GM21528 (cell line): ENCODE data around the gene DDOST.
"Not testable (repeated sequence)": the region's sequence is repeated elsewhere in the genome, so short reads cannot be mapped to it uniquely, and the experiment has no call there.

Experiments
- ATAC-seq: cut with Tn5 transposase; IDR thresholded peaks from one replicate; pipeline ENCODE4 v1.9.1; 2021; ENCODE audit warnings: mild to moderate bottlenecking, moderate library complexity; ENCODE audit not compliant: unreplicated experiment, low FRiP score

The DDOST gene

GRCh38 chr1:20693623-20694022 lies 32.5 kb upstream of the DDOST start:
- ATAC-seq, result no peak

- no peak for ATAC-seq
Observed at GRCh38 chr1:20691872-20692271, 30.7 kb upstream of the DDOST start.

GRCh38 chr1:20689645-20690056 lies 28.5 kb upstream of the DDOST start:
- no peak for ATAC-seq

- no peak for ATAC-seq
Observed at GRCh38 chr1:20686883-20687725, 25.9 kb upstream of the DDOST start.

GRCh38 chr1:20685741-20686140 lies 24.6 kb upstream of the DDOST start:
- no peak for ATAC-seq

- ATAC-seq, result no peak
Observed at GRCh38 chr1:20685099-20685662, 24.0 kb upstream of the DDOST start.

- ATAC-seq, result no peak
Observed at GRCh38 chr1:20684651-20685050, 23.5 kb upstream of the DDOST start.

GRCh38 chr1:20684050-20684620 lies 23.0 kb upstream of the DDOST start:
- ATAC-seq, result no peak

- no peak for ATAC-seq
Observed at GRCh38 chr1:20683614-20684013, 22.4 kb upstream of the DDOST start.

- no peak for ATAC-seq
Observed at GRCh38 chr1:20682571-20683236, 21.5 kb upstream of the DDOST start.

- no peak for ATAC-seq
Observed at GRCh38 chr1:20681999-20682398, 20.8 kb upstream of the DDOST start.

GRCh38 chr1:20680269-20680668 lies 19.1 kb upstream of the DDOST start:
- ATAC-seq, result no peak

GRCh38 chr1:20678599-20678998 lies 17.4 kb upstream of the DDOST start:
- no peak for ATAC-seq

GRCh38 chr1:20673626-20674025 lies 12.5 kb upstream of the DDOST start:
- not testable (repeated sequence) for ATAC-seq

- ATAC-seq, result no peak
Observed at GRCh38 chr1:20672265-20672632, 11.1 kb upstream of the DDOST start.

GRCh38 chr1:20670936-20671335 lies 9.8 kb upstream of the DDOST start:
- no peak for ATAC-seq

GRCh38 chr1:20668581-20668980 lies 7.4 kb upstream of the DDOST start:
- no peak for ATAC-seq

- no peak for ATAC-seq
Observed at GRCh38 chr1:20666804-20667203, 5.6 kb upstream of the DDOST start.

- no peak for ATAC-seq
Observed at GRCh38 chr1:20666146-20666545, 5.0 kb upstream of the DDOST start.

GRCh38 chr1:20665726-20666125 lies 4.6 kb upstream of the DDOST start:
- ATAC-seq, result no peak

GRCh38 chr1:20663969-20664715 lies 3.0 kb upstream of the DDOST start:
- ATAC-seq, result no peak
